Activated B cell treated with CpG ODN at 0.5 μM for 24 hours (primary cell): Measurements from ENCODE around the gene SEPHS2. TPM values are rescaled to one million over a fixed set of nuclear protein-coding genes. Genes with fewer than 3 reads are reported as not detected.
"Not testable (repeated sequence)": the region's sequence is repeated elsewhere in the genome, so short reads cannot be mapped to it uniquely, and the experiment has no call there.

Source experiments
- ATAC-seq: fragments of 200-7000 bp; cut with Tn5 transposase; one replicate; pipeline ENCODE4 v1.10.0; 2021; ENCODE audit warnings: low read depth, mild to moderate bottlenecking, moderate library complexity
- CTCF ChIA-PET: fragments of 350-600 bp; sonication (Branson Sonifier 250); formaldehyde crosslinking; loops from one replicate; lab custom pipeline; 2021; ENCODE audit warnings: antibody characterized with exemption; lab: Charles Lee
- POLR2A ChIA-PET: fragments of 350-600 bp; sonication (Branson Sonifier 250); formaldehyde crosslinking; loops from one replicate; lab custom pipeline; 2021; ENCODE audit warnings: antibody characterized with exemption; lab: Charles Lee
- DNase-seq: peaks from one replicate; pipeline ENCODE4 v3.0.0; 2022
- H3K27ac Mint-ChIP-seq: one replicate; pipeline ENCODE4 v1.8.0; 2020; ENCODE audit warnings: mixed read lengths
- H3K27me3 Mint-ChIP-seq: one replicate; pipeline ENCODE4 v1.8.0; 2021; ENCODE audit warnings: mixed read lengths
- H3K36me3 Mint-ChIP-seq: one replicate; pipeline ENCODE4 v1.8.0; 2021; ENCODE audit warnings: low read depth, mixed read lengths
- H3K4me1 Mint-ChIP-seq: one replicate; pipeline ENCODE4 v1.8.0; 2021; ENCODE audit warnings: mixed read lengths
- H3K4me3 Mint-ChIP-seq: one replicate; pipeline ENCODE4 v1.8.0; 2020; ENCODE audit warnings: mild to moderate bottlenecking, mixed read lengths
- H3K9me3 Mint-ChIP-seq: one replicate; pipeline ENCODE4 v1.8.0; 2020; ENCODE audit warnings: mixed read lengths
- intact Hi-C: fragments of 100-400 bp; cut with micrococcal nuclease; formaldehyde crosslinking; loops from one replicate; pipeline ENCODE4 v1.15.1; 2024
- total RNA-seq: library from RNA; stranded (reverse); gene quantifications from 2 replicates; pipeline ENCODE4 v1.2.3, GENCODE V29; 2022
- TF ChIP-seq, protein P1 (sequence below): fragments of 200-600 bp; IDR thresholded peaks from one replicate; pipeline ENCODE4 v1.8.0; 2022; ENCODE audit warnings: antibody characterized with exemption, mild to moderate bottlenecking

The SEPHS2 gene
- total RNA-seq, 1 donor from 2014 or later, result 80.0 TPM

GRCh38 chr16:30472328-30472942 is 26.8 kb upstream of the SEPHS2 start, which contains the start of gene ITGAL:
TSS of gene ITGAL (plus strand) at chr16:30472742. CDS start at chr16:30472838, 96 bp downstream.
- no peaks in the 10 kb centered on the region for H3K27me3 Mint-ChIP-seq

GRCh38 chr16:30470632-30470995 is 24.9 kb upstream of the SEPHS2 start:
- no peaks in the 10 kb centered on the region for H3K27me3 Mint-ChIP-seq
- ChIA-PET CTCF (interaction anchor here (0.9 to 3.5 kb wide), 5 partner anchors 11 to 40 kb away, joined by 4 to 18 read pairs (median 8); partner anchors contain the start of gene DCTPP1), POLR2A (interaction anchor here (0.6 to 11.0 kb wide), 14 partner anchors 9 to 340 kb away, joined by 3 to 421 read pairs (median 8); partner anchors contain the start of genes DCTPP1, FBRS, SEPHS2 and ZNF689)
- ATAC-seq, result no peak
- H3K27ac Mint-ChIP-seq, result peak overlapping the region; percentile 94
- peaks cover 58% of the 10 kb centered on the region for H3K4me1 Mint-ChIP-seq
- TF ChIP-seq, protein P1, sequence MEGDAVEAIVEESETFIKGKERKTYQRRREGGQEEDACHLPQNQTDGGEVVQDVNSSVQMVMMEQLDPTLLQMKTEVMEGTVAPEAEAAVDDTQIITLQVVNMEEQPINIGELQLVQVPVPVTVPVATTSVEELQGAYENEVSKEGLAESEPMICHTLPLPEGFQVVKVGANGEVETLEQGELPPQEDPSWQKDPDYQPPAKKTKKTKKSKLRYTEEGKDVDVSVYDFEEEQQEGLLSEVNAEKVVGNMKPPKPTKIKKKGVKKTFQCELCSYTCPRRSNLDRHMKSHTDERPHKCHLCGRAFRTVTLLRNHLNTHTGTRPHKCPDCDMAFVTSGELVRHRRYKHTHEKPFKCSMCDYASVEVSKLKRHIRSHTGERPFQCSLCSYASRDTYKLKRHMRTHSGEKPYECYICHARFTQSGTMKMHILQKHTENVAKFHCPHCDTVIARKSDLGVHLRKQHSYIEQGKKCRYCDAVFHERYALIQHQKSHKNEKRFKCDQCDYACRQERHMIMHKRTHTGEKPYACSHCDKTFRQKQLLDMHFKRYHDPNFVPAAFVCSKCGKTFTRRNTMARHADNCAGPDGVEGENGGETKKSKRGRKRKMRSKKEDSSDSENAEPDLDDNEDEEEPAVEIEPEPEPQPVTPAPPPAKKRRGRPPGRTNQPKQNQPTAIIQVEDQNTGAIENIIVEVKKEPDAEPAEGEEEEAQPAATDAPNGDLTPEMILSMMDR, result no peak
- peaks cover 16% of the 10 kb centered on the region for H3K36me3 Mint-ChIP-seq
- intact Hi-C loops, result no loop called here
- H3K4me3 Mint-ChIP-seq, result peak overlapping the region; percentile 13
- H3K9me3 Mint-ChIP-seq, result no peaks in the 10 kb centered on the region
- no peak for DNase-seq

More at GRCh38 chr16:30472328-30472942, 26.8 kb upstream of the SEPHS2 start, which contains the start of gene ITGAL:
- Mint-ChIP-seq H3K9me3 (no peaks in the 10 kb centered on the region), H3K4me3 (peak within 1 kb of the TSS; percentile 89), H3K36me3 (peaks cover 32% of the 10 kb centered on the region), H3K4me1 (peaks cover 60% of the 10 kb centered on the region), H3K27ac (peak within 1 kb of the TSS; percentile 94)
- ATAC-seq, result peak; percentile 65
- DNase-seq, result peak; percentile 59
- CTCF ChIA-PET, result interaction anchor here (0.8 to 3.5 kb wide), 9 partner anchors 11 to 156 kb away, joined by 3 to 18 read pairs (median 6); partner anchors contain the start of genes DCTPP1 and ZNF747
- TF ChIP-seq, protein P1, result no peak
- intact Hi-C loops, result loop anchor here (1.0 to 2.0 kb wide), 4 partner anchors 14 to 186 kb away; partner anchors contain the start of genes FBRS and ZNF747
- POLR2A ChIA-PET, result interaction anchor here (0.7 to 11.0 kb wide), 27 partner anchors 8 to 793 kb away, joined by 3 to 421 read pairs (median 5); partner anchors contain the start of genes DCTPP1, QPRT, SEPHS2 and SEPTIN1

DNA sequence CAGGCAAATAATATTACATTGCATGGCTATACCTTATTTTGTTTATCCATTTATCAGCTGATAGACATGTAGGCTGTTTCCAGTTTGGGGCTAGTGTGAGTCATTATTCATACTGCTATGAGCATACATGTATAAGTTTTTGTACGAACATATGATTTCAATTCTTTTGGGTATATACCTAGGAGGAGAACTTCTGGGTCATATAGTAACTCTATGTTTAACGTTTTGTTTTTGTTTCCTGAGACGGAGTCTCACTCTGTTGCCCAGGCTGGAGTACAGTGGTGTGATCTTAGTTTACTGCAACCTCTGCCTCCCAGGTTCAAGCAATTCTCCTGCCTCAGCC is 24.5 kb upstream of the SEPHS2 start:
- ChIA-PET CTCF (interaction anchor here (0.9 to 3.5 kb wide), 5 partner anchors 11 to 40 kb away, joined by 4 to 18 read pairs (median 8); partner anchors contain the start of gene DCTPP1), POLR2A (interaction anchor here (0.6 to 11.0 kb wide), 14 partner anchors 10 to 341 kb away, joined by 3 to 421 read pairs (median 8); partner anchors contain the start of genes DCTPP1, FBRS, SEPHS2 and ZNF689)
- H3K4me1 Mint-ChIP-seq, result peaks cover 54% of the 10 kb centered on the region
- TF ChIP-seq, protein P1, result no peak
- ATAC-seq (no peak), DNase-seq (no peak)
- intact Hi-C loops, result no loop called here
- H3K27me3 Mint-ChIP-seq, result no peaks in the 10 kb centered on the region
- peak overlapping the region; percentile 19 for H3K4me3 Mint-ChIP-seq
- no peaks in the 10 kb centered on the region for H3K9me3 Mint-ChIP-seq
- peak overlapping the region; percentile 94 for H3K27ac Mint-ChIP-seq
- H3K36me3 Mint-ChIP-seq, result peaks cover 13% of the 10 kb centered on the region

DNA sequence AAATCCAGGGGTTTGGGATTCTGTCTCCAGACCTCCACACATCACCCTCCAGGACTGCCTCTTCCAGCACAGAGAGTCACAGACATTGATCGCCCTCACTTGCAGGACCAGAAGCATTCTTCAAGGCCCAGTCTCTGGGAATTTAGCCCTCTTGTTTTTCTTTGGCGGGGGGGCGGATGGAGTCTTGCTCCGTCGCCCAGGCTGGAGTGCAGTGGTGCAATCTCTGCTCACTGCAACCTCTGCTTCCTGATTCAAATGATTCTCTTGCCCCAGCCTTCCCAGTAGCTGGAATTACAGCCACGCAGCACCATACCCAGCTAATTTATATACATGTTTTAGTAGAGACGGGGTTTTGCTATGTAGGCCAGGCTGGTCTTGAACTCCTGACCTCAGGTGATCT is 18.4 kb upstream of the SEPHS2 start:
- DNase-seq (no peak), ATAC-seq (no peak)
- Mint-ChIP-seq H3K9me3 (no peaks in the 10 kb centered on the region), H3K36me3 (no peaks in the 10 kb centered on the region), H3K4me1 (peaks cover 18% of the 10 kb centered on the region), H3K27ac (no peak overlapping the region), H3K27me3 (no peaks in the 10 kb centered on the region), H3K4me3 (no peak overlapping the region)
- TF ChIP-seq, protein P1, result no peak
- CTCF ChIA-PET, result no interaction called here
- intact Hi-C loops, result no loop called here
- POLR2A ChIA-PET, result interaction anchor here (1.8 kb wide), 1 partner anchor 13 kb away, joined by 4 read pairs; no protein-coding TSS in a partner anchor

GRCh38 chr16:30461426-30461825 is 15.8 kb upstream of the SEPHS2 start:
- Mint-ChIP-seq H3K27ac (peak overlapping the region; percentile 18), H3K4me1 (peaks cover 44% of the 10 kb centered on the region)
- H3K27me3 Mint-ChIP-seq, H3K4me3 Mint-ChIP-seq, DNase-seq, intact Hi-C loops, ATAC-seq, H3K36me3 Mint-ChIP-seq, H3K9me3 Mint-ChIP-seq: not testable (repeated sequence)
- POLR2A ChIA-PET, result interaction anchor here (0.7 to 10.5 kb wide), 7 partner anchors 11 to 97 kb away, joined by 3 to 421 read pairs (median 8); partner anchors contain the start of genes ITGAL, SEPTIN1 and ZNF764
- CTCF ChIA-PET, result interaction anchor here (1.0 kb wide), 1 partner anchor 32 kb away, joined by 3 read pairs; the partner anchor contains the start of gene DCTPP1
